OCI-LY7 (cell line): ENCODE results near the gene BLOC1S6. TPM values are rescaled to one million over a fixed set of nuclear protein-coding genes. Genes with fewer than 3 reads are reported as not detected.

ENCODE experiments used
- BruUV-seq: library from RNA; stranded (reverse); fragments of 400-500 nt; replicated peaks from 2 replicates; lab custom pipeline; 2021; lab: Mats Ljungman, UMichigan
- CTCF ChIA-PET: fragments of 300-600 bp; sonication (Branson Sonifier 250); formaldehyde crosslinking; loops from one replicate; lab custom pipeline; 2022; ENCODE audit warnings: antibody characterized with exemption; ENCODE audit not compliant: unreplicated experiment; lab: Charles Lee
- POLR2A ChIA-PET: fragments of 300-600 bp; sonication (Branson Sonifier 250); formaldehyde crosslinking; loops from one replicate; lab custom pipeline; 2022; ENCODE audit warnings: antibody characterized with exemption; lab: Charles Lee
- DNase-seq: peaks from one replicate; pipeline ENCODE4 v3.0.0-alpha.2; 2015; ENCODE audit warnings: low spot score
- H2AFZ ChIP-seq: fragments of 200-600 bp; sonication (generic), shearing (Covaris generic); 2 replicates; pipeline ENCODE4 v1.6.1; 2014; ENCODE audit warnings: mild to moderate bottlenecking, antibody characterized with exemption, low read length, moderate library complexity
- H3K27ac ChIP-seq: fragments of 200-600 bp; sonication (generic); 2 replicates; pipeline ENCODE4 v1.5.1; 2014; ENCODE audit warnings: mixed run types, low read depth, mild to moderate bottlenecking, moderate library complexity, low read length, inconsistent platforms; ENCODE audit not compliant: poor library complexity, severe bottlenecking
- H3K36me3 ChIP-seq: fragments of 200-600 bp; sonication (generic); 2 replicates; pipeline ENCODE4 v1.6.1; 2014; ENCODE audit warnings: mild to moderate bottlenecking, antibody characterized with exemption, low read length, moderate library complexity, mixed read lengths; ENCODE audit not compliant: insufficient read depth
- H3K4me1 ChIP-seq: fragments of 200-600 bp; sonication (generic); 2 replicates; pipeline ENCODE4 v1.5.1; 2014; ENCODE audit warnings: mild to moderate bottlenecking, low read length; ENCODE audit not compliant: insufficient read depth, poor library complexity, severe bottlenecking
- H3K4me2 ChIP-seq: fragments of 200-600 bp; sonication (generic); 2 replicates; pipeline ENCODE4 v1.6.1; 2014; ENCODE audit warnings: mild to moderate bottlenecking, low read length
- H3K4me3 ChIP-seq: fragments of 200-600 bp; sonication (generic); 2 replicates; pipeline ENCODE4 v1.5.1; 2014; ENCODE audit warnings: mild to moderate bottlenecking, low read depth, low read length; ENCODE audit not compliant: poor library complexity, severe bottlenecking
- H3K79me2 ChIP-seq: fragments of 200-600 bp; sonication (generic); 2 replicates; pipeline ENCODE4 v1.6.1; 2016; ENCODE audit warnings: low read depth, mild to moderate bottlenecking, low read length, moderate library complexity, mixed read lengths; ENCODE audit not compliant: insufficient read depth
- H3K9me2 ChIP-seq: fragments of 200-600 bp; sonication (generic); 2 replicates; pipeline ENCODE4 v1.6.1; 2016; ENCODE audit warnings: mild to moderate bottlenecking, low read length, mixed read lengths; ENCODE audit not compliant: insufficient read depth
- H3K9me3 ChIP-seq: fragments of 200-600 bp; sonication (generic); 2 replicates; pipeline ENCODE4 v1.6.1; 2014; ENCODE audit warnings: mild to moderate bottlenecking, mixed run types, low read length, mixed read lengths
- H4K20me1 ChIP-seq: fragments of 200-600 bp; sonication (generic); 2 replicates; pipeline ENCODE4 v1.6.1; 2014; ENCODE audit warnings: mild to moderate bottlenecking, antibody characterized with exemption, low read length, moderate library complexity, mixed read lengths; ENCODE audit not compliant: insufficient read depth
- EZH2phosphoT487 ChIP-seq: fragments of 200-600 bp; sonication (generic); IDR thresholded peaks from 2 replicates; pipeline ENCODE4 v1.6.1; 2018; ENCODE audit warnings: low read depth, borderline replicate concordance, mild to moderate bottlenecking, mixed run types, antibody characterized with exemption, low read length, moderate library complexity, mixed read lengths
- intact Hi-C: fragments of 100-400 bp; cut with micrococcal nuclease; formaldehyde crosslinking; loops from one replicate; pipeline ENCODE4 v1.10.0; 2022; ENCODE audit not compliant: unreplicated experiment
- total RNA-seq, 2 experiments: library from RNA; depleted of rRNA in 1 of 2; stranded (reverse); fragments of >200 nt in 1 of 2; shearing (Covaris generic) in 1 of 2; gene quantifications; 2 replicates each; pipeline ENCODE4 v1.2.3, GENCODE V29; 2014 to 2022
- TF ChIP-seq, protein P1 (sequence below): fragments of 200-600 bp; sonication (generic); conservative IDR thresholded peaks from 2 replicates; pipeline ENCODE4 v1.5.1; 2014; ENCODE audit warnings: mild to moderate bottlenecking, antibody characterized with exemption, low read length, moderate library complexity, mixed read lengths

BLOC1S6 gene
- total RNA-seq, 2 experiments from 2014 or later: 50.2 to 79.0 TPM

- TF ChIP-seq, protein P1, sequence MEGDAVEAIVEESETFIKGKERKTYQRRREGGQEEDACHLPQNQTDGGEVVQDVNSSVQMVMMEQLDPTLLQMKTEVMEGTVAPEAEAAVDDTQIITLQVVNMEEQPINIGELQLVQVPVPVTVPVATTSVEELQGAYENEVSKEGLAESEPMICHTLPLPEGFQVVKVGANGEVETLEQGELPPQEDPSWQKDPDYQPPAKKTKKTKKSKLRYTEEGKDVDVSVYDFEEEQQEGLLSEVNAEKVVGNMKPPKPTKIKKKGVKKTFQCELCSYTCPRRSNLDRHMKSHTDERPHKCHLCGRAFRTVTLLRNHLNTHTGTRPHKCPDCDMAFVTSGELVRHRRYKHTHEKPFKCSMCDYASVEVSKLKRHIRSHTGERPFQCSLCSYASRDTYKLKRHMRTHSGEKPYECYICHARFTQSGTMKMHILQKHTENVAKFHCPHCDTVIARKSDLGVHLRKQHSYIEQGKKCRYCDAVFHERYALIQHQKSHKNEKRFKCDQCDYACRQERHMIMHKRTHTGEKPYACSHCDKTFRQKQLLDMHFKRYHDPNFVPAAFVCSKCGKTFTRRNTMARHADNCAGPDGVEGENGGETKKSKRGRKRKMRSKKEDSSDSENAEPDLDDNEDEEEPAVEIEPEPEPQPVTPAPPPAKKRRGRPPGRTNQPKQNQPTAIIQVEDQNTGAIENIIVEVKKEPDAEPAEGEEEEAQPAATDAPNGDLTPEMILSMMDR: no peak
- TF ChIP-seq EZH2phosphoT487: no peak
- Histone ChIP-seq H3K9me2 (no peaks in the 10 kb centered on the region), H2AFZ (no peak overlapping the region), H3K4me1 (peaks cover 13% of the 10 kb centered on the region), H3K36me3 (no peaks in the 10 kb centered on the region), H4K20me1 (peaks cover 3% of the 10 kb centered on the region; the same call in 1 of the 2 replicates), H3K79me2 (peaks cover 28% of the 10 kb centered on the region), H3K27ac (no peak overlapping the region), H3K9me3 (no peaks in the 10 kb centered on the region), H3K4me3 (no peak overlapping the region), H3K4me2 (no peak overlapping the region)
- BruUV-seq: no TSS peak
- POLR2A ChIA-PET: no interaction called here
- DNase-seq: no peak
- intact Hi-C loops: no loop called here
- CTCF ChIA-PET: no interaction called here
Observed at GRCh38 chr15:45583731-45584639, 3.2 kb upstream of the BLOC1S6 start.

DNA sequence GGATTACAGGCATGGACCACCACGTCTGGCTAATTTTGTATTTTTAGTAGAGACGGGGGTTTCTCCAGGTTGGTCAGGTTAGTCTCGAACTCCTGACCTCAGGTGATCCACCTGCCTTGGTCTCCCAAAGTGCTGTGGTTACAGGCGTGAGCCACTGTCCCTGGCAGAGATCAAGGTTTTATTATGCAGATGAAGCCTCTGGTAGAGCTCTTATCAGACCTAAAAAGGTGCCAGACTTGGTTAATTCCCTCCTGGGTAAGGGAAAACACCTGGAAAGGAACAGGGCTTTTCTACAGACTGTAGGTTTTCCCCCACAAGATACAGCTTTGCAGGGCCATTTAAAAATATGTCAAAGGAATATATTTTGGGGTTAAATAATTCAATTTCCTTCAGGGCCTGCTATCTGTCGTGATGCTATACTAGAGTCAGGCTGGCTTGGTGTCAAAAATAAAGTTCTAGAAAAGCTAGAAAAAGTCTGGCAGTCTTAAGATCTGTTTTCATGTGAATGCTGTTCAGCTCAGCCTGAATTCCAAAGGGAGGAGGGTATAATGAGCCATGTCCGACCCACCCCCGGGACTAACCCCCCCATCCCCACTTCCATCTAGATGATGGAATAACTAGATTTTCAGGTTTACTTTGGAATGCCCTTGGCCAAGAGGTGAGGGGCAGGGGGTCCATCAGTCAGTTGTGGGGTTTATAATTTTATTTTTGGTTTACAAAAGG, 1.9 kb upstream of the BLOC1S6 start:
- CTCF ChIA-PET: interaction anchor here (0.9 kb wide), 1 partner anchor 11 kb away, joined by 3 read pairs; no protein-coding TSS in a partner anchor
- Histone ChIP-seq H3K9me3 (no peaks in the 10 kb centered on the region), H3K36me3 (no peaks in the 10 kb centered on the region), H4K20me1 (peaks cover 11% of the 10 kb centered on the region), H3K9me2 (no peaks in the 10 kb centered on the region), H3K4me1 (peaks cover 26% of the 10 kb centered on the region), H3K4me2 (peak overlapping the region; percentile 94), H3K27ac (no peak overlapping the region), H2AFZ (no peak overlapping the region), H3K79me2 (peaks cover 41% of the 10 kb centered on the region), H3K4me3 (peak overlapping the region; percentile 96)
- no TSS peak for BruUV-seq
- POLR2A ChIA-PET: interaction anchor here (0.6 to 3.4 kb wide), 6 partner anchors 9 to 36 kb away, joined by 3 to 25 read pairs (median 8); no protein-coding TSS in a partner anchor
- no peak for DNase-seq
- intact Hi-C loops: loop anchor here (5.0 kb wide), 1 partner anchor 383 kb away; no protein-coding TSS in a partner anchor
- TF ChIP-seq, protein P1: no peak
- TF ChIP-seq EZH2phosphoT487: no peak
